ENCODE data around the gene LMNTD2.

GRCh38 chr11:601573-602245 is 41.2 kb upstream of the LMNTD2 start:
- TF ChIP-seq CTCF (IDR thresholded peaks at IDR 0.05; ENCODE audit: low read length) (no peak), EZH2 (IDR thresholded peaks at IDR 0.05; ENCODE audit: borderline replicate concordance, low read length) (no peak)
